GM23338 (cell line): ENCODE measurements around the gene PIAS1. TPM values are rescaled to one million over a fixed set of nuclear protein-coding genes. Genes with fewer than 3 reads are reported as not detected.

Experiments
- ATAC-seq: fragments of 200-7000 bp; cut with Tn5 transposase; 3 replicates; pipeline ENCODE4 v1.9.1; 2020
- DNase-seq: peaks from one replicate; pipeline ENCODE4 v3.0.0-alpha.2; 2015; ENCODE audit warnings: low spot score
- H2AFZ ChIP-seq: fragments of 200-600 bp; sonication (generic); 2 replicates; pipeline ENCODE4 v1.8.0; 2016; ENCODE audit warnings: antibody characterized with exemption, mild to moderate bottlenecking, moderate library complexity
- H3F3A ChIP-seq: fragments of 200-600 bp; sonication (generic); replicated peaks from 2 replicates; pipeline ENCODE4 v1.8.0; 2017; ENCODE audit warnings: antibody characterized with exemption, mixed run types, low read depth
- H3K27ac ChIP-seq: fragments of 200-600 bp; sonication (generic); 2 replicates; pipeline ENCODE4 v1.6.1; 2016; ENCODE audit warnings: low read depth
- H3K27me3 ChIP-seq: fragments of 200-600 bp; sonication (generic); 2 replicates; pipeline ENCODE4 v1.8.0; 2016; ENCODE audit warnings: mild to moderate bottlenecking, mixed run types, moderate library complexity; ENCODE audit not compliant: insufficient read depth
- H3K36me3 ChIP-seq: fragments of 200-600 bp; sonication (generic); 2 replicates; pipeline ENCODE4 v1.8.0; 2016; ENCODE audit warnings: mild to moderate bottlenecking; ENCODE audit not compliant: insufficient read depth
- H3K4me1 ChIP-seq: fragments of 200-600 bp; sonication (generic); 2 replicates; pipeline ENCODE4 v1.8.0; 2016; ENCODE audit warnings: mild to moderate bottlenecking, moderate library complexity; ENCODE audit not compliant: insufficient read depth
- H3K4me2 ChIP-seq: fragments of 200-600 bp; sonication (generic); 2 replicates; pipeline ENCODE4 v1.7.1; 2017; ENCODE audit warnings: mixed run types
- H3K4me3 ChIP-seq: fragments of 200-600 bp; sonication (generic); 2 replicates; pipeline ENCODE4 v1.6.1; 2016; ENCODE audit warnings: mixed run types
- H3K79me2 ChIP-seq: fragments of 200-600 bp; sonication (generic); replicated peaks from 2 replicates; pipeline ENCODE4 v1.8.0; 2017; ENCODE audit warnings: mild to moderate bottlenecking; ENCODE audit not compliant: insufficient read depth
- H3K9me2 ChIP-seq: fragments of 200-600 bp; sonication (generic); 2 replicates; pipeline ENCODE4 v1.8.0; 2017; ENCODE audit not compliant: insufficient read depth
- H4K20me1 ChIP-seq: fragments of 200-600 bp; sonication (generic); replicated peaks from 2 replicates; pipeline ENCODE4 v1.8.0; 2017; ENCODE audit warnings: mild to moderate bottlenecking; ENCODE audit not compliant: insufficient read depth
- H3K27ac Mint-ChIP-seq: 2 replicates; pipeline ENCODE4 v1.8.0; 2020; ENCODE audit warnings: inconsistent platforms, mild to moderate bottlenecking, moderate library complexity, mixed read lengths
- H3K27me3 Mint-ChIP-seq: 3 replicates; pipeline ENCODE4 v1.8.0; 2022; ENCODE audit warnings: low read depth, mild to moderate bottlenecking, moderate library complexity, mixed read lengths, inconsistent platforms; ENCODE audit not compliant: insufficient read depth, poor library complexity
- H3K36me3 Mint-ChIP-seq: 3 replicates; pipeline ENCODE4 v1.8.0; 2021; ENCODE audit warnings: low read depth, mild to moderate bottlenecking, inconsistent platforms, moderate library complexity, mixed read lengths
- H3K4me1 Mint-ChIP-seq: 3 replicates; pipeline ENCODE4 v1.8.0; 2020; ENCODE audit warnings: mild to moderate bottlenecking, inconsistent platforms, mixed read lengths
- H3K4me3 Mint-ChIP-seq: 3 replicates; pipeline ENCODE4 v1.8.0; 2021; ENCODE audit warnings: moderate library complexity, mild to moderate bottlenecking, inconsistent platforms, mixed read lengths
- H3K9me3 Mint-ChIP-seq: 3 replicates; pipeline ENCODE4 v1.8.0; 2020; ENCODE audit warnings: moderate library complexity, mild to moderate bottlenecking, inconsistent platforms, mixed read lengths
- POLR2AphosphoS5 ChIP-seq: IDR thresholded peaks from 2 replicates; pipeline ENCODE4 v1.6.1; 2016; ENCODE audit warnings: antibody characterized with exemption, low read depth
- REST ChIP-seq: IDR thresholded peaks from one replicate; pipeline ENCODE4 v1.6.1; 2018; ENCODE audit warnings: antibody characterized with exemption; ENCODE audit not compliant: unreplicated experiment
- ZNF114 ChIP-seq: fragments of 250-450 bp; sonication (Bioruptor Pico); IDR thresholded peaks from 2 replicates; pipeline ENCODE4 v1.5.0; 2020; ENCODE audit warnings: mild to moderate bottlenecking, moderate library complexity
- polyA plus RNA-seq: library from polyadenylated mRNA; unstranded; fragments of >200 nt; fragmentation: Nextera tagmentation; extraction: Ambion mirVana; gene quantifications from 2 replicates; pipeline ENCODE4 v1.2.1, GENCODE V29; 2016
- total RNA-seq: library from RNA; depleted of rRNA; stranded (reverse); fragments of >200 nt; shearing (Covaris generic); gene quantifications from 2 replicates; pipeline ENCODE4 v1.2.3, GENCODE V29; 2014
- TF ChIP-seq, protein P1 (sequence below): fragments of 250-450 bp; sonication (Bioruptor Pico); IDR thresholded peaks from 2 replicates; pipeline ENCODE4 v1.5.0; 2020; ENCODE audit warnings: mild to moderate bottlenecking, moderate library complexity
- TF ChIP-seq, protein P2 (sequence below): IDR thresholded peaks from 2 replicates; pipeline ENCODE4 v1.6.1; 2016; ENCODE audit warnings: antibody characterized with exemption

Gene PIAS1
- total and polyA plus RNA-seq, 2 experiments from 2014 or later: 30.7 to 32.1 TPM

DNA sequence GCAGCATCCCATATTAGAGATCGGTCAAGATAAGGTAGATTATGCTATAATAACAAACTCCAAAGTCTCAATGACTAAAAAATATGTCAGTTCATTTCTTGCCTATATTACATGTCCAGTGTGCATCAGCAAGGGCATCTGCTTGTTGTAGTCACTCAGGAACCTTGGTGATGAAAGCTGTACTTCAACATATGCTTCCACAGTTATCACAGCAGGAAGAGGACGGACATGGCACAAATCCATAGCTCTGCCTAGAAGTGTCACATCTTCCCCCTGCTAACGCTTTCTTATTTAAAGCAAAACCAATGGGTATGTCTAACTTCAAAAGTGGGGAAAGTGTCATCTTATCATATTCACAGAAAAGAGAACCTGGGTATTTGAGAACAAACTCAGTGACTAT, 20.0 kb upstream of the PIAS1 start:
- no peaks in the 10 kb centered on the region for H3K27me3 ChIP-seq
- no peak overlapping the region for H3K4me3 ChIP-seq
- H3K4me2 ChIP-seq: no peak overlapping the region
- DNase-seq (no peak), ATAC-seq (no peak)
- H3K27ac Mint-ChIP-seq: no peak overlapping the region
- no peak overlapping the region for H3K27ac ChIP-seq
- H3K79me2 ChIP-seq: no peaks in the 10 kb centered on the region
- no peaks in the 10 kb centered on the region for H3F3A ChIP-seq
- H3K4me3 Mint-ChIP-seq: no peak overlapping the region
- H3K4me1 ChIP-seq: no peaks in the 10 kb centered on the region
- H3K9me3 Mint-ChIP-seq: no peaks in the 10 kb centered on the region; the same call in 2 of the 3 replicates
- TF ChIP-seq, protein P1, sequence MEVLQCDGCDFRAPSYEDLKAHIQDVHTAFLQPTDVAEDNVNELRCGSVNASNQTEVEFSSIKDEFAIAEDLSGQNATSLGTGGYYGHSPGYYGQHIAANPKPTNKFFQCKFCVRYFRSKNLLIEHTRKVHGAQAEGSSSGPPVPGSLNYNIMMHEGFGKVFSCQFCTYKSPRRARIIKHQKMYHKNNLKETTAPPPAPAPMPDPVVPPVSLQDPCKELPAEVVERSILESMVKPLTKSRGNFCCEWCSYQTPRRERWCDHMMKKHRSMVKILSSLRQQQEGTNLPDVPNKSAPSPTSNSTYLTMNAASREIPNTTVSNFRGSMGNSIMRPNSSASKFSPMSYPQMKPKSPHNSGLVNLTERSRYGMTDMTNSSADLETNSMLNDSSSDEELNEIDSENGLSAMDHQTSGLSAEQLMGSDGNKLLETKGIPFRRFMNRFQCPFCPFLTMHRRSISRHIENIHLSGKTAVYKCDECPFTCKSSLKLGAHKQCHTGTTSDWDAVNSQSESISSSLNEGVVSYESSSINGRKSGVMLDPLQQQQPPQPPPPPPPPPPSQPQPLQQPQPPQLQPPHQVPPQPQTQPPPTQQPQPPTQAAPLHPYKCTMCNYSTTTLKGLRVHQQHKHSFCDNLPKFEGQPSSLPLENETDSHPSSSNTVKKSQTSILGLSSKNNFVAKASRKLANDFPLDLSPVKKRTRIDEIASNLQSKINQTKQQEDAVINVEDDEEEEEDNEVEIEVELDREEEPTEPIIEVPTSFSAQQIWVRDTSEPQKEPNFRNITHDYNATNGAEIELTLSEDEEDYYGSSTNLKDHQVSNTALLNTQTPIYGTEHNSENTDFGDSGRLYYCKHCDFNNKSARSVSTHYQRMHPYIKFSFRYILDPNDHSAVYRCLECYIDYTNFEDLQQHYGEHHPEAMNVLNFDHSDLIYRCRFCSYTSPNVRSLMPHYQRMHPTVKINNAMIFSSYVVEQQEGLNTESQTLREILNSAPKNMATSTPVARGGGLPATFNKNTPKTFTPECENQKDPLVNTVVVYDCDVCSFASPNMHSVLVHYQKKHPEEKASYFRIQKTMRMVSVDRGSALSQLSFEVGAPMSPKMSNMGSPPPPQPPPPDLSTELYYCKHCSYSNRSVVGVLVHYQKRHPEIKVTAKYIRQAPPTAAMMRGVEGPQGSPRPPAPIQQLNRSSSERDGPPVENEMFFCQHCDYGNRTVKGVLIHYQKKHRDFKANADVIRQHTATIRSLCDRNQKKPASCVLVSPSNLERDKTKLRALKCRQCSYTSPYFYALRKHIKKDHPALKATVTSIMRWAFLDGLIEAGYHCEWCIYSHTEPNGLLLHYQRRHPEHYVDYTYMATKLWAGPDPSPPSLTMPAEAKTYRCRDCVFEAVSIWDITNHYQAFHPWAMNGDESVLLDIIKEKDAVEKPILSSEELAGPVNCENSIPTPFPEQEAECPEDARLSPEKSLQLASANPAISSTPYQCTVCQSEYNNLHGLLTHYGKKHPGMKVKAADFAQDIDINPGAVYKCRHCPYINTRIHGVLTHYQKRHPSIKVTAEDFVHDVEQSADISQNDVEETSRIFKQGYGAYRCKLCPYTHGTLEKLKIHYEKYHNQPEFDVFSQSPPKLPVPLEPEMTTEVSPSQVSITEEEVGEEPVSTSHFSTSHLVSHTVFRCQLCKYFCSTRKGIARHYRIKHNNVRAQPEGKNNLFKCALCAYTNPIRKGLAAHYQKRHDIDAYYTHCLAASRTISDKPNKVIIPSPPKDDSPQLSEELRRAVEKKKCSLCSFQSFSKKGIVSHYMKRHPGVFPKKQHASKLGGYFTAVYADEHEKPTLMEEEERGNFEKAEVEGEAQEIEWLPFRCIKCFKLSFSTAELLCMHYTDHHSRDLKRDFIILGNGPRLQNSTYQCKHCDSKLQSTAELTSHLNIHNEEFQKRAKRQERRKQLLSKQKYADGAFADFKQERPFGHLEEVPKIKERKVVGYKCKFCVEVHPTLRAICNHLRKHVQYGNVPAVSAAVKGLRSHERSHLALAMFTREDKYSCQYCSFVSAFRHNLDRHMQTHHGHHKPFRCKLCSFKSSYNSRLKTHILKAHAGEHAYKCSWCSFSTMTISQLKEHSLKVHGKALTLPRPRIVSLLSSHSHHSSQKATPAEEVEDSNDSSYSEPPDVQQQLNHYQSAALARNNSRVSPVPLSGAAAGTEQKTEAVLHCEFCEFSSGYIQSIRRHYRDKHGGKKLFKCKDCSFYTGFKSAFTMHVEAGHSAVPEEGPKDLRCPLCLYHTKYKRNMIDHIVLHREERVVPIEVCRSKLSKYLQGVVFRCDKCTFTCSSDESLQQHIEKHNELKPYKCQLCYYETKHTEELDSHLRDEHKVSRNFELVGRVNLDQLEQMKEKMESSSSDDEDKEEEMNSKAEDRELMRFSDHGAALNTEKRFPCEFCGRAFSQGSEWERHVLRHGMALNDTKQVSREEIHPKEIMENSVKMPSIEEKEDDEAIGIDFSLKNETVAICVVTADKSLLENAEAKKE (CRISPR knock-in tag): no peak
- TF ChIP-seq POLR2AphosphoS5: no peak
- TF ChIP-seq, protein P2, sequence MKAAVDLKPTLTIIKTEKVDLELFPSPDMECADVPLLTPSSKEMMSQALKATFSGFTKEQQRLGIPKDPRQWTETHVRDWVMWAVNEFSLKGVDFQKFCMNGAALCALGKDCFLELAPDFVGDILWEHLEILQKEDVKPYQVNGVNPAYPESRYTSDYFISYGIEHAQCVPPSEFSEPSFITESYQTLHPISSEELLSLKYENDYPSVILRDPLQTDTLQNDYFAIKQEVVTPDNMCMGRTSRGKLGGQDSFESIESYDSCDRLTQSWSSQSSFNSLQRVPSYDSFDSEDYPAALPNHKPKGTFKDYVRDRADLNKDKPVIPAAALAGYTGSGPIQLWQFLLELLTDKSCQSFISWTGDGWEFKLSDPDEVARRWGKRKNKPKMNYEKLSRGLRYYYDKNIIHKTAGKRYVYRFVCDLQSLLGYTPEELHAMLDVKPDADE: no peak
- TF ChIP-seq ZNF114 (CRISPR knock-in tag): no peak
- no peak for TF ChIP-seq REST
- H3K36me3 ChIP-seq: no peaks in the 10 kb centered on the region
- H3K4me1 Mint-ChIP-seq: no peaks in the 10 kb centered on the region
- H3K9me2 ChIP-seq: 0 out of 2 replicates have a peak, but pooled peaks cover 3% of the 10 kb centered on the region
- H3K27me3 Mint-ChIP-seq: no peaks in the 10 kb centered on the region
- H3K36me3 Mint-ChIP-seq: no peaks in the 10 kb centered on the region
- H2AFZ ChIP-seq: no peak overlapping the region
- H4K20me1 ChIP-seq: no peaks in the 10 kb centered on the region
